Measurements from ENCODE around the gene AFMID. TPM values are rescaled to one million over a fixed set of nuclear protein-coding genes. Genes with fewer than 3 reads are reported as not detected.

AFMID gene
- total and polyA plus RNA-seq, 2 of the 13 experiments (the other 11 are each of a cell fraction or from before 2014, with no cell fraction given) = 249 to 270 TPM

GRCh38 chr17:78186692-78187595 lies at the start of gene AFMID, which contains the start of gene TK1 (continued):
- TF ChIP-seq ZBTB14 (CRISPR knock-in tag; IDR thresholded peaks at IDR 0.05) = no peak
- peak; percentile 40; the same call in 1 of the 2 replicates for TF ChIP-seq HOXA5 (CRISPR knock-in tag; IDR thresholded peaks at IDR 0.05)
- TF ChIP-seq ZNF777 (CRISPR knock-in tag; IDR thresholded peaks at IDR 0.05) = peak; percentile 72
- TF ChIP-seq SNAPC4 (CRISPR knock-in tag; IDR thresholded peaks at IDR 0.05) = peak; percentile 80; the same call in 1 of the 2 replicates
- TF ChIP-seq KDM4B (CRISPR knock-in tag; IDR thresholded peaks at IDR 0.05) = peak; percentile 91; the same call in 1 of the 2 replicates
- peak; percentile 93 for TF ChIP-seq MAZ (IDR thresholded peaks at IDR 0.05; ENCODE audit: borderline replicate concordance, low read depth, low read length)
- TF ChIP-seq MAZ (CRISPR knock-in tag; IDR thresholded peaks at IDR 0.05; ENCODE audit: low read depth) = peak; percentile 90; the same call in 1 of the 2 replicates
- TF ChIP-seq THAP7 (CRISPR knock-in tag; IDR thresholded peaks at IDR 0.05) = peak; percentile 98
- TF ChIP-seq ZNF564 (CRISPR knock-in tag; IDR thresholded peaks at IDR 0.05) = peak; percentile 97; the same call in 1 of the 2 replicates
- TF ChIP-seq CREM (IDR thresholded peaks at IDR 0.05) = no peak; the same call in 1 of the 2 replicates
- TF ChIP-seq CREM (CRISPR knock-in tag; IDR thresholded peaks at IDR 0.05) = no peak
- TF ChIP-seq, protein P1, sequence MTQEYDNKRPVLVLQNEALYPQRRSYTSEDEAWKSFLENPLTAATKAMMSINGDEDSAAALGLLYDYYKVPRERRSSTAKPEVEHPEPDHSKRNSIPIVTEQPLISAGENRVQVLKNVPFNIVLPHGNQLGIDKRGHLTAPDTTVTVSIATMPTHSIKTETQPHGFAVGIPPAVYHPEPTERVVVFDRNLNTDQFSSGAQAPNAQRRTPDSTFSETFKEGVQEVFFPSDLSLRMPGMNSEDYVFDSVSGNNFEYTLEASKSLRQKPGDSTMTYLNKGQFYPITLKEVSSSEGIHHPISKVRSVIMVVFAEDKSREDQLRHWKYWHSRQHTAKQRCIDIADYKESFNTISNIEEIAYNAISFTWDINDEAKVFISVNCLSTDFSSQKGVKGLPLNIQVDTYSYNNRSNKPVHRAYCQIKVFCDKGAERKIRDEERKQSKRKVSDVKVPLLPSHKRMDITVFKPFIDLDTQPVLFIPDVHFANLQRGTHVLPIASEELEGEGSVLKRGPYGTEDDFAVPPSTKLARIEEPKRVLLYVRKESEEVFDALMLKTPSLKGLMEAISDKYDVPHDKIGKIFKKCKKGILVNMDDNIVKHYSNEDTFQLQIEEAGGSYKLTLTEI (CRISPR knock-in tag; conservative IDR thresholded peaks at IDR 0.05) = peak; percentile 95
- TF ChIP-seq NPAS2 (CRISPR knock-in tag; IDR thresholded peaks at IDR 0.05; ENCODE audit: borderline replicate concordance) = no peak
- TF ChIP-seq ZBTB33 (CRISPR knock-in tag; IDR thresholded peaks at IDR 0.05) = peak; percentile 83; the same call in 1 of the 2 replicates
- no peak; the same call in 1 of the 2 replicates for TF ChIP-seq ZNF34 (CRISPR knock-in tag; IDR thresholded peaks at IDR 0.05; ENCODE audit: borderline replicate concordance)
- TF ChIP-seq ZNF136 (CRISPR knock-in tag; IDR thresholded peaks at IDR 0.05; ENCODE audit: low read depth) = peak; percentile 99
- TF ChIP-seq TMF1 (CRISPR knock-in tag; IDR thresholded peaks at IDR 0.05; ENCODE audit: low read depth) = peak; percentile 100

All from HepG2 (cell line).